Fibroblast of the conjunctiva (primary cell): ENCODE results near the gene OSTM1.

Experiments used
- DNase-seq: peaks from one replicate; pipeline ENCODE4 v3.0.0-alpha.2; 2010; ENCODE audit warnings: low read depth

OSTM1 gene, protein sequence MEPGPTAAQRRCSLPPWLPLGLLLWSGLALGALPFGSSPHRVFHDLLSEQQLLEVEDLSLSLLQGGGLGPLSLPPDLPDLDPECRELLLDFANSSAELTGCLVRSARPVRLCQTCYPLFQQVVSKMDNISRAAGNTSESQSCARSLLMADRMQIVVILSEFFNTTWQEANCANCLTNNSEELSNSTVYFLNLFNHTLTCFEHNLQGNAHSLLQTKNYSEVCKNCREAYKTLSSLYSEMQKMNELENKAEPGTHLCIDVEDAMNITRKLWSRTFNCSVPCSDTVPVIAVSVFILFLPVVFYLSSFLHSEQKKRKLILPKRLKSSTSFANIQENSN

DNA sequence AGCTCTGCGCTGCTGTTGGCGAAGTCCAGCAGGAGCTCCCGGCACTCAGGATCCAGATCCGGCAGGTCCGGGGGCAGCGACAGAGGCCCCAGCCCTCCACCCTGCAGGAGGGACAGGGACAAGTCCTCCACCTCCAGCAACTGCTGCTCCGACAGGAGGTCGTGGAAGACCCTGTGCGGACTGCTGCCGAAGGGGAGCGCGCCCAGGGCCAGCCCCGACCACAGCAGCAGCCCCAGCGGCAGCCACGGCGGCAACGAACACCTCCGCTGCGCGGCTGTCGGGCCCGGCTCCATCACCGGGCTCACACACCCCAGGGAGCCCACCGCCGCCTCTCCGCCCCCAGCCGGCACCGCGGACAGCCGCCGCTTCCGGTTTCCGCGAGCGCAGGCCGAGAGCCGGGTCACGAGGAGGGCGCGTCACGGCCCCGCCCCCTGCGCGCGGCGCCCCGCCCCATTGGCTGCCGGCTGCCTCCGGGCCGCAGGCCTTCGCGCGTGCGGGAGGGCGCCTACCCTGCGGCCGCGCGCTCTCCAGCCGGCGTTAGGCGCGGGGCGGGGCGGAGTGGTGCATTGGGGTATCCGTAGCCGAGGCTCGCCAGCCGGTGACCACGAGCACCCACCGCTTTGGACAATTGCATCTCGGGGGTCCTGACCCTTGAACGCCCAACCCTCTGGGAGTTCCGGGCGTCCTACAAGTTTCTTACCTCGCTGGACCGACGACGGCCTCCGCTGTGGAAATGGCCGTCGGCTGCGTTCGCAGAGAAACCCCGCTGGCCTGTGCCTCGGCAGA lies at the start of gene OSTM1:
Gene OSTM1, minus strand, starts transcription at position 383 of the 786 bp plus-strand sequence. Its CDS starts 90 bp downstream, at position 293.
- DNase-seq: peak; percentile 64

DNA sequence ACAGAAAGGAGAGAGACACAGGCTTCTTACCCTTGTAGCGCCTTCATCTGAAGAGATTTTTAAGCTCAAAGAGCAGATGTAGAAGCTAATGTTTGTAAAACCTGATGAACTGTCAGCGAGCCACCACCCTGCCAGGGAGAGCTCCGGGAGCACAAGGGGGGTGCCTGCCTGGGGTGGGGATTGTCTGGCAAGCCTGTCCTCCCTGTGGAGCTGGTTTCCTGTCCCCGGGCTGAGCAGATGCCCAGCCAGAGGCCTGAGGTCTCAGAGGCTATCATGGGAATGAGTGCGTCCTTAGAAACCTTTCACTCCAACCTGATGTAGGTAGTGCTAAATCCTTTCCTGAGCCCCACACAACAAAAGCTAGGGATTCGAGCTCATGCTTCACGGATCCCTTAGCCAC lies 49.4 kb upstream of the OSTM1 start:
- no peak for DNase-seq

DNA sequence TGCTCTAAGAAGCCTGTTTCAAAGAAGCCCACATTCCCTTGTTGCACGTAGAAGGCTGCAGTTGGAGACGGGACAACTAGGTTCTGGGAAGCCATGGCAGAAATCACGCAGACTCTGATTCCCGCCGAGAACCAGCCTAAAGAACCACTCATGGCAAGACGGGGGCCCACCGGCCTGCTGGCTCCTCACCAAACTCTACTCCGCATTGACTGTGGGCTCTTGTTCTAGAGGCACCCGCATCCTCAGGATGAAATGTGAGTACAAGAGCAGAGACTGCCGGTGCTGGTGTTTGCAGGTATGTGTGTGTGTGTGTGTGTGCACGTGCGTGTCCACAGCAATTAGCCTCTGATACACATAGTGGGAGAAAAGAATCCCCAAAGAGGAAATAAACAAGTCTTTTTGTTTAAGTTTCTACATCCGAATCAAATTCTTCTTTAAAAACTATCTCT lies 49.0 kb upstream of the OSTM1 start:
- DNase-seq: no peak

DNA sequence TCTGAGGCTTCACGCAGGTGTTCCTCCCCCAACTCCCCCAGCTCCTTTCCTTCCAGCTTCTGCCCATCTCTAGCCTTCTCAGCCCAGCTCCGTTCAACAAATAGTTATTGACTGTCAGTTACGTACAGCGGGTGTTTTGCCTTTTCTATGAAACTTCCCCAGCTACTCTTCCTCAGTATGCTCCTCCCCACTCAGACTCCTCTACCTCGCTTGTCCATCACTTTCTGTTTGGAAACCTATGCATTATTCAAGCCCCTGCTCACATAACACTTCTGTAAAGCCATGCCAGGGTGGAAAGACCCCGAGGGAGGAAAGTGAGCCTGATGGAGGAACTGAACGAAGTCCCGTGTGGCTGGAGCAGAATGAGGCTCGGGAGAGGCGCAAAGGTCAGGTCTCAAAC lies 47.1 kb upstream of the OSTM1 start:
- no peak for DNase-seq

DNA sequence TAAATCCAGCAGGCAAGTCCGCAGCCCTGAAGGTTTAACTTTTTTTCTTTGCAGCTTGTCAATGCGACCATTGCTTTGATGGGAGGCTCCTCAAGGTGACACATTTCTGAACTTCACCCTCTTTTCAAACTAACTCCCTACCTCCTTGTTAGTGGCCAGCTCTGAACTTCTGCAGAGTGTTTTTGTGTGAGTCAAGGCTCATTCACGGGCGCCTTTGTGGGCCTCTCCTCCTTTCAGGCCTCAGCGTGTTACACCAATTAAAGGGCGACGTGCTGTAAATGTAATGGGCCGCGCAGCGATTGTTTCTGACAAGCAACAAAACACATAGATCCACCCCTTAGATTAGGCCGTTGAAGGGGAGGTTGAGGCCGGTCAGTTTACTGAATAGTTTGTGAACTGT lies 45.8 kb upstream of the OSTM1 start:
- DNase-seq: no peak

DNA sequence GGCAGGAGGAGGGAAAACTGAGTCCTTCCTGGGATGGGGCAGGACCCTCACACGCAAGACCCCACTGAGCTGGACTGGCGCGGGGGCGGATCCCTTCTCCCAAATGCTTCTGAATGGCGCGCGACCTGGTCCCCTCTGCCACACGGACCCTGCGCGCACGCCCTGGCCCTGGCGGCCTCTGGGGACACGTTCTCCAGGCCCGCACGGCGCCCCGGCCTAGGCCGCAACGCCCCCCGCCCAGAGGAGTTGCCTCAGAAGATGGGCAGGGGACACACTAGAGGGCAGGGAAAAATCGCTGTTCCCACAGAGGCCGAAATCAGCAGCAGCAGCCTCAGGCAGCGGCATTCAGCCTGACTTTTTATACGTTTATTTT lies 45.2 kb upstream of the OSTM1 start:
- DNase-seq: no peak

DNA sequence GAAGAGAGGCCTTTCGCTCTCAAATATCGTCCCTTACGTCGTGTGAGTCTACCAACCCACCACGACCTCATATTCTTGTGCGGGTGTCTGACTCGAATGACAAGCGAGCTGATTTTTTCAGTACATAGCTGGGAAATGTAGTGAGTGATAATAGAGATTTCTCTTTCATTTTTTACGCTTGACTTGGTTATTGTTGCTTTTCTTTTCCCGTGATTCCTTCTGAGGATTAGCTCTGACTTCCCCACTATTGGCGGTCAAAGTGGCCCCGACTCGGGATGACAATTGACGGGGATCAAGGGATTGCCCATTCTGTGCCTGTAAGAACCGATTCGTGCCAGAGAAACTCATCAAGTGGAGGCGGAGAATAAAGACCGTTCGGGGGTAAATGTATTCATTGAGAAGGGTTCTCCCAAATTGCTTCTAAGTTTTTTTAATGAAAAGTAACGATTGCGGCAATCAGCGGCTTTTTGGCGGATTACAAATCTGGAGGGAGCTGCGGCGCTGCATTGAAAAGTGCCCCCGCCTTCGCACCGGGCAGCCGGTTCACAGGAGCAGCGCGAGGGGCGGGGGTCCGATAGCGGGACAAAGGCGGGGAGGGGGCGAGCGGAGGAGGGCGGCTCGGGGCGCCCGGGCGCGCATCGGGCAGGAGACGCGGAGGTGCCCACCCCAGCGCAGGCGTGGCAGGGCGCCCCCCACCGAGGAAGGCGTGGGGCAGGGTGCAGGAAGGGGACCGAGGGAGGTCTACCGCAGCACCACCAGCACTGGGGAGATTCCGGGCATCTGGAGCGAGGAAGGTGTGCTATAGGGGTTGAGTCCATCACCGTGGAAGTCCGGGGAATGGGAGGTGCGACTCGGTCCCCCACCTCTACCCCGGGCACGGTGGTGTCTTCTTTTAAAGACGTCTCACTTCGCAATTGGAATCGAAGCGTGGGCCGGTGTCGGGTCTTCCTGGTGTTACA lies 44.5 kb upstream of the OSTM1 start:
- DNase-seq: no peak

DNA sequence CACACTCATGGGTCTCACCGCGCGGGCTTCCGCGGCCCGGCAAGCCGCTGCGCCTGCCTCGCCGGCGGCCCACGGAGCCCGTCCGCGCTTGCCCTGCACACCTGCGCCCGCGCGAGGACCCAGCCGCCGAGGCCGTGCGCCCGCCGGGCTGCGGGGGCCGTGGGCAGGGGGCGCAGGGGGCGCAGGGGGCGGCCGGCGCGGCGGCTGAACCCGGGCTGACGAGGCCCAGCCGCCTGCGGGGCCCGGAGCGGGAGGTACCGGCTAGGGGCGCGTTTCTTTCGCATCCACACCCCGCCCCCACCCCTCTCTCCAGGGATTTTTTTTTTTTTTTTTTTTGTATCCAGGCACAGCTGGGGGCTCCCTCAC lies 43.8 kb upstream of the OSTM1 start:
- DNase-seq: no peak

DNA sequence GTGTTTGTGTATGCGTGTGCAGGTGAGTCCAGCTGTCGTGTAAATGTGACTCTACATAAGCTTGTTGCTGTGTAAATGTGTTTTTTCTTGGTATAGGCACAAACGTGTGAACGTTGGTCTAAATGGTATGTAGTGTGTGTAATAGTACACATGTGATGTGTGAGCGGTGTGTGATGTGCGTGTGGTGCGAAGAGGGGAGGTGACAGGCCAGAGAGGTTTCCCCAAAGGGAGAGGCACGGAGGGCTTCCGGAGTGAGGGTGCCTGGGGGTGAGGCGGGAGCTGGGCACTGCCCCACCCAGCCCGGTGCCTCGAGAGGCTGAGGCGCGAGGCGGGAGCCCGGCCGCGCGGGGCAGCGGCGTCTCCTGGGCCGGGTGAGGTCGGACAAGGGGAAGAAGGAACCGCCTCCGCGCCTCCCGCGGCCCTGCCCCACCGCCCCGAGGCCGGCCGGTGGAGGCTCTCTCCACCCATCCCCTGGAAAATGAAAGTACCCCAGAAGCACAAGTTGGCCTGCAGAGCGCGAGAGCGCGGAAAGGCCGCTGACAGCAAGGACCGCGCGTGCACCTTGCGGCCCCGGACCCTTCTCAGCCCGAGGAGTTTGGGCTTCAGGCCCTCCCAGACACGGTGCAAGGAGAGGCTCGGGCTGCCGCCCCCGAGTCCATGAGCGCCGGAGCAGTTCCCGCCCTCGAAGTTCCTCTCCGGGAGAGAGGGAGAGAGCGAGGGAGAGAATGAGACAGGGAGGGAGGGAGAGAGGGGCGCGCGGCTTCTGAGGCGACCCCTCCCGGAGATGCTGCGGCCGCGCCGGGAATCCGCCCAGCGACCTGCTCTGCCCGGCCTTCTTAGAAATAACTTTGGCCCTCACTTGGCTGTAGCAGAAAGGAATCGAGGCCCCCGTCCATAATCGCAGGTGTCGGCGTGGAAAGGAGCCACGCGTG lies 43.2 kb upstream of the OSTM1 start:
- no peak for DNase-seq

DNA sequence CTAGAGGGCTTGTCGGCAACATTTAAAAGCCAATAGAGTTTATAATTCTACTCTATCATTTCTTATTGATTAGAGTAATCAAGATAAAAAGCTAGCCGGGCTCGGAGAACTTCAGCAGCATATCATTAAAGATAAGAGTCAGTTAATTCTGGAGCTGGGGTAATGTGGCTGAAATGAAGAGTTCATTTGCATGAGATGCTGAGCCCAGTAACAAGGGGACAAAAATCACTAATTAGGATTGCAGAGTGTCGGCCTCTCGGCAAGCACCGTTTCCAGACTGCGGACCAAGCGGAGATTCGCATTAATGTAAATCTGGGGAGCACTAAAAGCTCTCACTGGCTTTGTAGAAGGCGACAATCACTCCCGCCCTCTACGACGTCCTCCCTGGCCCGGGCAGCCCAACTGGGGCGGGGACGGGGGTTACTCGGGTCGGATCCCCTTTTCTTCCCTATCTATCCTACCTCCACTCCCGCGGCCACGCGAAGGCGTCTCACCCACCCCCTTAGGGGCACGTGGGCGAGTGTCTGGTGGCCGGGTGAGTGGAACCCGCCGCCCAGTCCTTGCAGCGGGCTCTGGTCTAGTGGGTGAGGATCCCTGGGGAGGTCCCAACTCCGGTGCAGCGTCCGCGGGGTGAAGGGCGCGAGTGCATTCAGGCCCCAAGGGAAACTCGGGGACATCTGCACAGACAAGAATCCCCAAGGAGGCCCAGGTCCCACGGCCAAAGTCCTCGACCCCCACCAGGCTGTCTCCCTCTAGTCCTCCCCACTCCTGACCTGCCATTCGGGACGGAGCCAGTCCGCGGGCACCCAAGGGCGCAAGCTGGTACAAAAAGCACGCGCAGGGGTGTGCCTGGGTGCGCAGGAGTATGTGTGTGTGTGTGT lies 42.2 kb upstream of the OSTM1 start:
- no peak for DNase-seq

DNA sequence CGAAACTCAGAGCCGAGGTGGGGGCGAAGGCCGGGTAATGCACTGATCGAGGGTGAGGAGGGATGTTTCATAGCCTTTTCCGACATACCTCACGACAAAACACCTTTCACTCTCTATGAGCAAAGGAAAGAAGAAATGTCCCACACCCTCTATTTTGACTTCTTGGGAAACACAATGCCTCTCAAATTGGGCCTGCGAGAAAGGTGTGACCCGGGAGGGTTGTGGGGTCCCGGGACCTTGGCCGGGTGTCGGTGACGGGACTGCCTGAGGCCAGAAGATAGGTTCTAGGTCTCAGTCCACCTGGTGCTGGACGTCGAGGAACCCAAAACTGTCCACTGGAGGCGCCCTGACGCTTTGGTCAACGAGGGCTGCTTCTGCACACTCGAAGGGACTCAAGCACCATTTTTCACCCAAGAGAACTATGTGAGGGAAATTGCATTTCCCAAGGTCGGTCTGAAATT lies 41.1 kb upstream of the OSTM1 start:
- no peak for DNase-seq

DNA sequence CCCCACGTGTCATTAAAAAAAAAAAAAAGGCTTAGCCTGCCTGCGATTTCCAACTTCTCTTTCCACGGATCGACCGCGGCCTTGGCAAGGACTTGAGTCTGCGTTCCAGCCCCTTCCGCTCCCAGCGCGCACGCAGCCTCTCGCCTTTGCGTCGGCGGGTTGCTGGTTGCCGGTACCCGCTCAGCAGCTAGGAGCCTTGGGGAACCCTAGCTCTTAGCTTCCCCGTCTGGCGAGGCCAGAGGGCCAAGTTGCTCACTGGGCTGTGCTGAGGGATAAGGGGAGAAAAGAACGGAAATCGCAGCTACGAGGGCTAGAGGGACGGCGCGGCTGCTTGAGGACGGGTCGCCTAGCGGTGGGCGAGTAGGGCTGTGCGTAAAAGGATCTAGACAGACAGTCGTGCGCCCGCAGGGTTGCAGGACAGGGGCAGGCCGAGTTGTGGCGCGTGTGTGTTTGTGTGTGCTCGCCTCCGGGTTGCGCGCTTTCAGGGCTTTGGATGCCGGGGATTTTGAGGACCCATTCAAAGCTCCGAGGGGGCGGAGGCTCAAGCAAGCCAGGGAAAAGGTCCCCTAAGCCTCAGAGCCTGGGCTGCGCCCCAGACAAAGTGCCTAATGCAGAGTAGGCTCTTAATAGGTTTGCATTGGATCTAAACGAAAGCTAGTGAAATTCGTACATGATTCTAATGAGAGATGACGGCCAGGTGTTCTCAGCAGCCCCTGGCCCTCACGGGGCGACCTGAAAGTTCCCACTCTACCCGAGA lies 40.5 kb upstream of the OSTM1 start:
- DNase-seq: no peak

DNA sequence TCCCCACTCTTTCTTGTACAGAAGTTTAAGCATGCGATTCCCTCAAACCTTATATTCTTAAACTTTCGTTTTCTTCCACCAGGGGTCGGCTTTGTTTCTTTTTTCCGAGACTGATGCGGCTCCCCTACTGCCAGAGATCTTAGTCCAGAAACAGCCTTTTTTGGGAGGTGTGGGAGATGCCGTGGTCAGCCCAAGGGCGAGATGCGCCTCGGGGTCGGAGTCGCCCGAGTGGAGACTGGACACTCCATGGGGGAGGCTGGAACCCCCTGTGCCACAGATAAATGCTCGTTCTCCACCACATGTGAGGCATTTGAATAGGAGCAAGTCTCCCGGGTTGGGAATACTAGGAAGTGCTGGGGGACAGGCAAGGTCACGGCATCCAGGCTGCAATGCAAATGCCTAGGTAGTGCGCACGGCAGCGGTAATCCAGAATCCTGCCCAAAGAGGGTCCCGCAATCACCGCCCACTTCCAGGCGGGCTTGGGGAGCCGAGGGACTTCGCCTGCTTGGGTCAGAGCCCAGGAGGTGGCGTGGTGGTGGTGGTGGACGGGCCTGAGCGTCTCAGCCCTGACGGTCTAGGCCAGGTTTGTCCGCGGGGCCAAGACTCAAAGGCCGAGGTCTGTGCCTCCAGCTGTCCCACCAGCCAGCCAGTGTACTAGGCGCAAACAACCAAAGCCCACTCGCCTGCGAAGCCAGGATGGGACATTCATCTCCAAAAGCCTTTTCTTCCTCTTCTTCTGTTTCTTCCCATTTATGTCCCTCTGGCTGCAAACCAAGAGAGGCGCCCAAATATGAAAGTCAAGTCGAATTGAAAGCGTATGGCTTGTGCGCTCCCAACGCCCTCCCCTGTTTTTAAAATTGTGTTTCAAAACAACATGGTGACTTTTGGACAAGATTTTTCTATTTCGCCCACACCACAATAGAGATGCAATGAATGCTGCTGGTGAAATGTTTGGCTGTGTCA lies 39.3 kb upstream of the OSTM1 start:
- DNase-seq: no peak

DNA sequence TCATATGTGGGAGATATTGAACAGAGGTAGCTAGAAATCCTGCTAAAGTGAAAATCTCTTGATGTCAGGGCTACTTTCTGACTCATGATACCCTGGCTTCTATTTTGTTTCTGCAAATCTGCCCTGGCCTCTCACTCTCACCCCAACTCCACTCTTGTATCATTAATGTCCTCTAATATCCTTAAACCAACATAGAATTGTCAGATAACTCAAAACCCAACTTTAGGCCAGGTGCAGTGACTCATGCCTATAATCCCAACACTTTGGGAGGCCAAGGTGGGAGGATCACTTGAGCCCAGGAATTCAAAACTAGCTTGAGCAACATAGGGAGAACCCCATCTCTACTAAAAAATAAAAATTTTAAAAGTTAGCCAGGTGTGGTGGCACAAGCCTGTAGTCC lies 33.8 kb upstream of the OSTM1 start:
- no peak for DNase-seq

DNA sequence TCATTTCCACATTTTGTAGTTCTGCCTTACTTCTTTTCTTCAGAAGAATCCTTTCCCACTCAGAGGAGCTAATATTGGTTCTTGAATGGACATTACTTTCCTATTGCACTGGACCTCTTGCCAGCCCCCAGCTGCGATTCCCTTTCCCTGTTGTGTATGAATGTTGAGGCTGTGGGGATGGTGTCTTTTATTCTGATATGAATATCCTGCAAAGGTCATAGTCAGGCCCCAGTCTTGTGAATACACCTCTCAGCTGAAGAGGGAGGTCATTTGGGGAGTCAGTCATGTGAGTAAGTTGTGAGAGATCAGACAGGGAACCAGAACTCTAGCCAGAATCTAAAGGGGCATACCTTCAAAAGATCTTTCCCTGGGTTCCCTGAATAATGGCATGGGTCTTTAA lies 32.6 kb upstream of the OSTM1 start:
- DNase-seq: no peak

DNA sequence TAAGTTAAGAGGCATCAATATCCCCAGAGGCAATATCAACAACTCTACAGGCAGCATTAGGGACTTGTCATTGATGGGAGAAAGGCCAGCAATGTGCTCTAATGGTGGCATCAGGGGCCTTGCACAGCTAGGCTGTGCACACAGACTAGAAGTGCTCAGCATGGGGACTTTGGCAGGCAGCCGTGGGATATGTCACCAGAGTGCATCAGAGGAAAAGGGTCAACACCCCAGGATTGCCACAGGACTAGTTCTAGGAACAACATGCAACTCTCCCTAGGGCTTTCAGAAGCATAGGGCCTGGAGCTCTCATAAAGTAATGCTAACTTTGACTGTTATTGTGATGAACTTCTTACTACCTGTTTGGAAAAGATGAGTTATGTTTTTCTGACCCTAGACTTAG lies 32.2 kb upstream of the OSTM1 start:
- DNase-seq: no peak

DNA sequence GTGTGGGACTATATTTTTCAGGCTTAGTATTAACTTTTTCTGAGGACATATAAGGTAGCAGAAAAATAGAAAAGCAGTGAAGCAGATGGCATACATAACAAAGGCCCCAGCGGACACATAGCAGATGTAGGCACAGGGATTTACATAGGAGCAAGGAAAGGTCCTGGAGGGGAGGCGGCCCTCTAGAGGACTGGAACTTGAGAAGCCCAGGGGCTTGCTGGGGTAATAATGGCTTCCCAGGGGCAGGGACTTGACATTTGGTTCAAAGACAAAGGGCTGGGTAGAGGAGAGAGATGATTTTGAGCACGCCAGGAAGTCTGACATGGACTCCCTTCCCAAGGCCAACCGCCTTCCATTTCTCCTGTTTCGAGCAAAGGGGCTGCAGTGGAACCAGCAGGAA lies 31.7 kb upstream of the OSTM1 start:
- no peak for DNase-seq

DNA sequence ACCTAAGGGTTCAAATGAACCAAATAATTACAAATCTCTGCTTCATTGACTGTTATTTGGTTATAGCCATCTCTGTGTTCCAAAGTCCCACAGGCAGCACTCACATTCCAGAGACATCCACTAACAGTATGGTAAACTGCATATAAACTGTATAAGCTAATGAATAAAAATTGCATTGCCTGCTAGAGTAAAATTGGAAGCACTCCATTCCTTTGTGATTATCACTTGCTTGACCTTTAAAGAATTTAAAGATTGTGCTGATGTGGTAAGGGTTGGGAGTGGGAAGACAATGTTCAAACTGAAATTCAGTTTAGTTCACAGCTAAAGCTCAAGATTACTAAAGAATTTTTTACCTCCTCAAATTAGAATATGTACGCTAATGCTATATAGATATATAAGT lies 31.0 kb upstream of the OSTM1 start:
- no peak for DNase-seq
